NCI-H2029 treated with DMSO at 0.1 percent for 48 hours (cell line): ENCODE results near the gene STKLD1.
"Not testable (repeated sequence)": the region's sequence is repeated elsewhere in the genome, so short reads cannot be mapped to it uniquely, and the experiment has no call there.

Source experiments
- DNase-seq: peaks from one replicate; lab custom pipeline; 2025; lab: John Stamatoyannopoulos, UW

STKLD1 gene

GRCh38 chr9:133375724-133376654, at the start of gene STKLD1, which contains the start of gene SURF4:
STKLD1 (plus strand) TSS chr9:133376366; CDS start chr9:133376474, 108 bp downstream.
SURF4 (minus strand) TSS chr9:133376060; CDS start chr9:133375969, 91 bp downstream.
- DNase-seq, result peak; percentile 73

GRCh38 chr9:133327021-133327420, 49.1 kb upstream of the STKLD1 start:
- not testable (repeated sequence) for DNase-seq

GRCh38 chr9:133327834-133328484, 48.2 kb upstream of the STKLD1 start:
- no peak for DNase-seq

- DNase-seq, result not testable (repeated sequence)
Measured at GRCh38 chr9:133329306-133330156, 46.6 kb upstream of the STKLD1 start.

GRCh38 chr9:133331221-133331620, 44.9 kb upstream of the STKLD1 start:
- no peak for DNase-seq

GRCh38 chr9:133331641-133332380, 44.4 kb upstream of the STKLD1 start:
- DNase-seq, result no peak

GRCh38 chr9:133332381-133332730, 43.8 kb upstream of the STKLD1 start:
- no peak for DNase-seq

GRCh38 chr9:133333011-133333410, 43.2 kb upstream of the STKLD1 start:
- DNase-seq, result no peak

GRCh38 chr9:133333566-133333965, 42.6 kb upstream of the STKLD1 start:
- no peak for DNase-seq

GRCh38 chr9:133334161-133334560, 42.0 kb upstream of the STKLD1 start:
- no peak for DNase-seq

- not testable (repeated sequence) for DNase-seq
Measured at GRCh38 chr9:133334888-133335287, 41.3 kb upstream of the STKLD1 start.

- DNase-seq, result peak; percentile 81
Measured at GRCh38 chr9:133335924-133336811, 40.0 kb upstream of the STKLD1 start, which contains the start of gene SURF6. SURF6 (minus strand) TSS chr9:133336188; CDS start chr9:133336132, 56 bp downstream.

- no peak for DNase-seq
Measured at GRCh38 chr9:133339641-133340040, 36.5 kb upstream of the STKLD1 start.

GRCh38 chr9:133340256-133340655, 35.9 kb upstream of the STKLD1 start:
- no peak for DNase-seq

GRCh38 chr9:133340916-133341315, 35.2 kb upstream of the STKLD1 start:
- DNase-seq, result no peak

- DNase-seq, result no peak
Measured at GRCh38 chr9:133341369-133342068, 34.6 kb upstream of the STKLD1 start.

- no peak for DNase-seq
Measured at GRCh38 chr9:133342069-133342406, 34.1 kb upstream of the STKLD1 start.

- no peak for DNase-seq
Measured at GRCh38 chr9:133342570-133342969, 33.6 kb upstream of the STKLD1 start.

- no peak for DNase-seq
Measured at GRCh38 chr9:133344071-133344470, 32.1 kb upstream of the STKLD1 start.

GRCh38 chr9:133344979-133345378, 31.2 kb upstream of the STKLD1 start:
- DNase-seq, result no peak
